ENCODE results near the gene MEF2A.
"Not testable (repeated sequence)": the region's sequence is repeated elsewhere in the genome, so short reads cannot be mapped to it uniquely, and the experiment has no call there.

The MEF2A gene

DNA sequence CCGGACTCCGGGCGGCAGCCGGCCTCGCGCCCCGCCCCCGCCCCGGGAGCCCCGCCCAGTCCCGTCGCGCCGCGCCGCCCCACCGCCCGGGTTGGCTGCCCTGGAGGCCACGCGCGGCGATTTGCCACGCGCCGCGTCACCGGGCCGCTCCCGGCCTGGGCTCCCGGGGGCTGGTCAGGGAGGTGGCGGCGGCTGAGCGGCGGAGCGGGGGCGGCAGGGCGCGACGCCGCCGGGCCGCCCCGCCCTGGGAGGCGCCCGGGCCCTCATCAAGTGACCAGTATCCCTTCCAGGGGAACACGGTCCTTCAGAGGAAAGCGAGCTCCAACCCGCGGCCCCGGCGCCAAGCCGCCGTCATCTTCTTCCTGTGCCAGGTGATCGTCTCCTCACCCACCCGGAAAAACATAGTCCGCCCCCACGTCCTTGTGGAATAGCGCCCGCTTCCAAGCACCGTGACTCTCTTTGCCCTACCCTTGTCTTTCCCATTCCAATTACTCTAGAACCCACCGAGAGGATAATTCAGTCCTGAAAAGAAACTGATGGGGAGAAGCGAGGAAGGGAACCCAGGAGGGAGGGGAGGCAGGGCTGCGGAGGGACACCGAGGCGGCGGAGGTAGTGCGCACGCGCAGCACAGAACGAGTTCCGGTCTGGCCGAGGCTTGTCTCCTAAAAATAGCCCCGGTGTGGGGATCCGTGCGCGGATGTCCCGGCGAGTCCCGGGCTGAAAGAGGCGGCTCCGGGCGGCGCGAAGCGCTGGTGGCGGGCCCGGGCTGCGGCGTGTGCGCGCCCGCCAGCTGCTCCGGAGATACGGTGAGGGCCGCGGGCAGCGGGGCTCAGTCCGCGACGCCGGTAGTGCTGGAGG lies at the start of gene MEF2A:
TSS of gene MEF2A (plus strand) at position 686 of the 858 bp plus-strand sequence. CDS start 67,136 bp downstream, outside the sequence.
- peak; percentile 79 to 88 for DNase-seq

GRCh38 chr15:99518191-99518590 lies 47.6 kb upstream of the MEF2A start:
- no peak for DNase-seq

GRCh38 chr15:99519366-99519765 lies 46.4 kb upstream of the MEF2A start:
- DNase-seq, result not testable (repeated sequence)

DNA sequence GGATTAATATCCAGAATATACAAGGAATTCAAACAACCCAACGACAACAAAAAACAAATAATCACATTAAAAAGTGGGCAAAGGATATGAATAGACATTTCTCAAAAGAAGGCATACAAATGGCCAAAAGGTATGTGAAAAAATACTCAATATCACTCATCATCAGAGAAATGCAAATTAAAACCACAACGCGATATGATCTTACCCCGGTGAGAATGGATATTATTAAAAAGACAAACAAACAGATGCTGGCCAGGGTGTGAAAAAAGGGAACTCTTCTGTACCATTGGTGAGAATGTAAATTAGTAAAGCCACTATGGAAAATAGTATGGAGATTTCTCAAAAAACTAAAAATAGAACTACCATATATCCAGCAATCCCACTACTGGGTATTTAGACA lies 43.5 kb upstream of the MEF2A start:
- no peak for DNase-seq

DNA sequence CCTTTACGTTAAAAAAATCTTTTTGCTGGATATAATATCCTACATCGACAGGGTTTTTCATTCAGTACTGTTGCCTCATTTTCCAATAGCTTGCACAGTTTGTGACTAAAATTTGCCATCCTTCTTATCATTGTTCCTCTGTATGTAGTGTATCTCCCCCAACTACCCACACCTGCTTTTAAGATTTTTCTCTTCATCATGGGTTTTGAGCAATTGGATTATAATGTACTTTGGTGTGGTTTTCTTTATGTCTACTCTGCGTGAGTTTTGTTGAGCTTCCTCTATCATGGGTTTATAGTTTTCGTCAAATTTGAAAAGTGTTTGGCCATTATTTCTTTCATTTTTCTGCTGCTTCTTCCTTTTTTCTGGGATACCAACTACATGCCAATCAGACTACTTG lies 39.6 kb upstream of the MEF2A start:
- DNase-seq, result no peak

GRCh38 chr15:99526671-99527070 lies 39.1 kb upstream of the MEF2A start:
- DNase-seq, result no peak

GRCh38 chr15:99536422-99537040 lies 29.3 kb upstream of the MEF2A start:
- no peak for DNase-seq

DNA sequence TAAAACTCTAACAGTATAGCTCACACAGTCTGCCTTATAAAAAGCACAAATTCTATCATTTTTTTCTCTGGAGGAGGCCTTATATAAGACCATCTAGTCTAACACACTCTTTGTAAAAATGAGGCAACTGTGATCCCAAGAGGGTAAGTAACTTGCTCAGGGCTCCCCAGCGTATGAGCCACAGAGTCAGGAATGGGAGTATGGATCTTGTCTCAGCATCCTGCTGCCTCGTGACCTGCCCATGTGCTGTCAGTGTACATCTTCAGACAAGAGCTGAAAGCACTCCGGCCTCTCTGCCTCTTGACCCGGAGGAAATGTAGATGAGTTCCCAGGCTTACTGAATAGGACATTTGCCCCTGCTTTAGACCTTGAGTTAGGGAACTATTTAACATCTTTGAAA lies 28.4 kb upstream of the MEF2A start:
- DNase-seq, result no peak

- DNase-seq, result no peak
Measured at GRCh38 chr15:99538261-99538660, 27.5 kb upstream of the MEF2A start.

- DNase-seq, result no peak
Measured at GRCh38 chr15:99542828-99543227, 23.0 kb upstream of the MEF2A start.

DNA sequence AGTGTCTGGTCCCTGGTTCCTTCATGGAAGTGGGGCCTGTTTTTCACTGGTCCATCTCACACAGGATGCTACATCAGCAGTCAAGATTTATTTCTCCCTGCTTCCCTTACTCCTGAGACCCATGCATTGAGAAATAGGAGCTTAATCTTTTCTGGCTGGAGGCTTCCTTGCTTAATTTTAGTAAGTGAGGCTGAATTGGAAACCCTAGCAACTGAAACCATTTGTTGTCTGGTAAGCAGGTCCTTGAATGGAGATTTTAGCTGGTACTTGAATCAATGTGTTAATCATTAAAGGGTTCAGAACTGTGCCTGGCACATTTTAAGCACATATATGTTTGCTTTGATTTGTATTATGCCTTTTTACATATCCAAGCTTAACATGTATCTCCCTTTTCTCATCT lies 20.2 kb upstream of the MEF2A start:
- DNase-seq, result no peak

GRCh38 chr15:99546441-99547100 lies 19.2 kb upstream of the MEF2A start:
- no peak for DNase-seq

- no peak for DNase-seq
Measured at GRCh38 chr15:99547517-99547916, 18.3 kb upstream of the MEF2A start.

DNA sequence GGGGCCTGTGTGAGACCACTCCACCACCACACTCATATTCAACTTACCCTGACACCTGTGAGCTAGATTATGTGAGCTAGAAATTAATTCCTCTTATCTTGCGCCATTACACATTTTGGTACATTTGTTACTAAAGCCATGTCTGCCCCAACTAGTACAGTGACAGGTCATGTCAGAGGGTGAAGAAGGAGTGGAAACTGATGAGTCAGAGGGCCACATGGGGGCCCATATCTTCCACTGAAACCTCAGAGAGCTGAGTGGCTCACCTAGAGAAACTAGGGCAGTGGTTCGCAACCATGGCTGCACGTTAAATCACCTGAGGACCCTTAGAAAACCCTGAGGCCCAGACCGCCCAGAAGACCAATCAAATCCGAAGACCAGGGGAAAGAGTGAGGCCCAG lies 15.7 kb upstream of the MEF2A start:
- DNase-seq, result no peak

DNA sequence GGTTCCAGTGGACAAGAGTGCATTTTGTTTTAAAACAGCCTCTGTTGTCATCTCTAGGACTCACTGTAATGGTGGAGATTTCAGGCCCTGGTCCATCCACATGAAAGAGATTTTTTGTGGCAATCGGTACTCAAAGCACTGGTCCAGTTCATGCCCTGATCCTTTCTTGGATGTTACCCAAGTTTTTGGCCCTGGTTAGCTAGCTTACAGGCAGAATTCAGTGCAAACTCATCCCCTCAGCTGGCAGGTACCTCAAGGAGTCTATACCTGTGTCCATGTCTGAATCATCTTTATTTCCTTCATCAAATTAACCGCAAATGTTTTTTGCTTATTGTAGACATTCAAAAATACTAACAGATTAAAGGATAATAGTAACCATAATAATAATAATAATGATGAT lies 13.7 kb upstream of the MEF2A start:
- no peak for DNase-seq

DNA sequence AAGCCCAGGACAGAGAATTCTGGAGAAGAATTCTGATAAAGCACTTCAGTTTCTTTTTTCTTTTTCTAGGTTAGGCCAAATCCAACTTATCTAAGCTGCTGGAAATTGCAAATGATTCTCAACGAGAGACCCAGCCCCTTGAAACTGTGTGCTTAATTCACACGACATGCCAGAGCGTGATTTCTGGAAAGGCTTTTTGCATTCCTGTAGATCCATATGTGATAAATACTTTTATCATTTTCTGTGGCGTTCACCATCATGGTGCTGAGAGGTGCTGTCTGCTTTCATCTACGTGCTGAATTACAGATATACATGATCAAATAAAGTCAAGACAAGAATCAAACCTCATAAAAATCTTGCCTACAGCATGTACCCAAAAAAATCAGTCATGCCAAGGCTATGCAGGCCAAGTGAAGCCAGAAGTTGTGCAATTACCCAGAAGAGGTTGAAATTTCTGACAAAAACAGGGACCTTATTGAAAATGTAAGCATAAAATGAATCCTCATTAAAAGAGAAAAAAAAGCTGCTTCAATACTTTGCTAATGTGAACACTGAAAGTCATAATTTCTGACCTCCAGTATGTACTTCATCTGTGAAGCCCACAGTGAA lies 10.8 kb upstream of the MEF2A start:
- no peak for DNase-seq

DNA sequence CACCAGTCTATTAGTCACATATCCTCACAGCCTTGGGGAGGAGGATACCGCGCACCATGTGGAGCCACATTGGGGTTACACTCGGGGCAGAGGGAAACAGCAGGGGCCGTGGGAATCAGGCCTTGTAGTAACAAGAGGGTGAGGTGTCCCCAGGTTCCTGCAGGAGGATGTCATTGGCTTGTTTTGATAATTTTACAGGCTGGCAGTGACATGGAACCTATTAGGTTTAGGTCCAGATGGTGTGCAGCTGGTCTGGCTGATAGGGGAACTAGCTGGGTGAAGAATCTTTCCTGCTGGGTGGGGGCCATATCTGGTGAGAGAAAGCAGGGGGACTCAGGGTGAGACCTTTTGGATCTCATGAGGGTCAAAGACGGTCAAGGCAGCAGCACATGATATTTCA lies 9.8 kb upstream of the MEF2A start:
- no peak for DNase-seq

GRCh38 chr15:99556578-99556977 lies 9.2 kb upstream of the MEF2A start:
- no peak for DNase-seq

GRCh38 chr15:99558084-99558483 lies 7.7 kb upstream of the MEF2A start:
- no peak for DNase-seq

- DNase-seq, result no peak
Measured at GRCh38 chr15:99558571-99558970, 7.2 kb upstream of the MEF2A start.

GRCh38 chr15:99561476-99562230 lies 4.1 kb upstream of the MEF2A start:
- no peak for DNase-seq

DNA sequence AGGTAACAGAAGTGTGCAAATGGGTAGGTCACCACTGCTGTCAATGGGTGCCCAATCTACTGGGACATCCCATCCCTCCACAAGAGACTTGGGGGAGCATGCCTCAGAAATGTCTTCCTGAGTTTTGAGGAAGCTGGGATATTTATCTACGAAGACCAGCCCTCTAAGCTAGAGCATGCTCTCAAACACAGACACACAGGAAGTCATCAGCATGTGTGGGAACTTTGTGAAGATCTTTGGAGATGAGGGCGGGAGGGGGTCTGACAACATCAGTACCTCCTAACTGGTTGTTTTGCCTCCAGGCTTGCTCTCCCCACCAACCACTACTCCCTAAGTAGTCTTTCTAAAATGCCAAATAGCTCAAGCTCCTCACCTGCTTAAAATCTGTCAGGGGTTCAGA lies 3.5 kb upstream of the MEF2A start:
- DNase-seq, result peak; percentile 89 to 90

All from Kasumi-1 (cell line).